Endothelial cell of umbilical vein (primary cell): ENCODE results near the gene TSR3. TPM values are rescaled to one million over a fixed set of nuclear protein-coding genes. Genes with fewer than 3 reads are reported as not detected.

ENCODE experiments used
- BruUV-seq: library from RNA; stranded (reverse); fragments of 400-500 nt; replicated peaks from 2 replicates; lab custom pipeline; 2021; lab: Mats Ljungman, UMichigan
- CTCF ChIA-PET: fragments of 300-600, 350-600 bp; sonication (Branson Sonifier 250); formaldehyde crosslinking; loops from one replicate; lab custom pipeline; 2021; ENCODE audit warnings: antibody characterized with exemption, inconsistent platforms; lab: Charles Lee
- POLR2A ChIA-PET: fragments of 300-600, 350-600 bp; sonication (Branson Sonifier 250); formaldehyde crosslinking; loops from one replicate; lab custom pipeline; 2021; ENCODE audit warnings: antibody characterized with exemption, inconsistent platforms; lab: Charles Lee
- DNase-seq: peaks from one replicate; pipeline ENCODE4 v3.0.0-alpha.2; 2011; ENCODE audit warnings: low read depth, low spot score
- FAIRE-seq: peaks from 2 replicates; lab custom pipeline; 2011; peaks lifted over from hg19 to GRCh38; lab: Jason Lieb, UNC
- H2AFZ ChIP-seq: 2 replicates; pipeline ENCODE4 v1.6.0; 2012; ENCODE audit warnings: low read depth, low read length, control low read depth, inconsistent platforms
- H3K27ac ChIP-seq: 2 replicates; pipeline ENCODE4 v1.5.1; 2011; ENCODE audit warnings: low read depth, mild to moderate bottlenecking, control low read depth, low read length, moderate library complexity; ENCODE audit not compliant: insufficient read depth
- H3K27me3 ChIP-seq, 2 experiments: 2 replicates each; pipeline versions ENCODE4 v1.6.0 to v1.6.1; 2011; ENCODE audit warnings: low read length in 2 of 2, mixed read lengths in 1 of 2; ENCODE audit not compliant: control insufficient read depth in 2 of 2, insufficient read depth in 2 of 2
- H3K36me3 ChIP-seq, 2 experiments: 2 replicates in 1 of 2; 3 replicates in 1 of 2; pipeline ENCODE4 v1.5.1; 2011; ENCODE audit warnings: low read length in 2 of 2, mild to moderate bottlenecking in 1 of 2, moderate library complexity in 1 of 2; ENCODE audit not compliant: control insufficient read depth in 2 of 2, insufficient read depth in 2 of 2; ENCODE audit errors: extremely low read depth in 1 of 2
- H3K4me1 ChIP-seq: 3 replicates; pipeline ENCODE4 v1.5.1; 2011; ENCODE audit warnings: mild to moderate bottlenecking, low read length; ENCODE audit not compliant: control insufficient read depth, insufficient read depth; ENCODE audit errors: extremely low read depth
- H3K4me2 ChIP-seq: 2 replicates; pipeline ENCODE4 v1.6.1; 2011; ENCODE audit warnings: low read length, control low read depth, mixed read lengths; ENCODE audit not compliant: insufficient read depth
- H3K4me3 ChIP-seq, 3 experiments: fragments of 200-600 bp in 1 of 3; sonication (generic), shearing (Covaris generic) in 1 of 3; replicated peaks in 1 of 3; 2 replicates each; pipeline ENCODE4 v1.5.1; 2011 to 2016; ENCODE audit warnings: control low read depth in 3 of 3, low read length in 3 of 3, mild to moderate bottlenecking in 2 of 3, inconsistent platforms in 1 of 3, low read depth in 1 of 3, moderate library complexity in 1 of 3; ENCODE audit not compliant: insufficient read depth in 1 of 3
- H3K79me2 ChIP-seq: 2 replicates; pipeline ENCODE4 v1.6.0; 2012; ENCODE audit warnings: low read length, inconsistent platforms; ENCODE audit not compliant: control insufficient read depth, insufficient read depth
- H3K9ac ChIP-seq: replicated peaks from 2 replicates; pipeline ENCODE3; 2011; ENCODE audit warnings: low read length, control low read depth; ENCODE audit not compliant: insufficient read depth; ENCODE audit errors: extremely low read depth
- H3K9me1 ChIP-seq: replicated peaks from 3 replicates; pipeline ENCODE4 v1.6.0; 2011; ENCODE audit warnings: mild to moderate bottlenecking, low read length; ENCODE audit not compliant: control insufficient read depth, insufficient read depth; ENCODE audit errors: extremely low read depth
- H3K9me3 ChIP-seq: replicated peaks from 2 replicates; pipeline ENCODE4 v1.5.1; 2012; ENCODE audit warnings: low read length, inconsistent platforms; ENCODE audit not compliant: control insufficient read depth, insufficient read depth
- H4K20me1 ChIP-seq: replicated peaks from 2 replicates; pipeline ENCODE3; 2011; ENCODE audit warnings: mild to moderate bottlenecking, low read length; ENCODE audit not compliant: control insufficient read depth, insufficient read depth; ENCODE audit errors: extremely low read depth
- EZH2 ChIP-seq: IDR thresholded peaks from 2 replicates; pipeline ENCODE4 v1.6.1; 2012; ENCODE audit warnings: borderline replicate concordance, low read depth, mild to moderate bottlenecking, moderate library complexity, low read length, inconsistent platforms; ENCODE audit not compliant: severe bottlenecking
- FOS ChIP-seq: IDR thresholded peaks from 2 replicates; pipeline ENCODE4 v1.6.1; 2011; ENCODE audit warnings: mild to moderate bottlenecking, low read length, moderate library complexity, borderline replicate concordance; ENCODE audit not compliant: insufficient read depth
- GATA2 ChIP-seq: IDR thresholded peaks from 2 replicates; pipeline ENCODE4 v1.7.0; 2011; ENCODE audit warnings: low read depth, mild to moderate bottlenecking, moderate library complexity, mixed read lengths, low read length; ENCODE audit not compliant: insufficient read length, insufficient read depth
- JUN ChIP-seq: IDR thresholded peaks from 2 replicates; pipeline ENCODE4 v1.6.1; 2011; ENCODE audit warnings: borderline replicate concordance, low read depth; ENCODE audit not compliant: insufficient read length, insufficient read depth
- MYC ChIP-seq: IDR thresholded peaks from one replicate; pipeline ENCODE4 v1.6.1; 2011; ENCODE audit warnings: mild to moderate bottlenecking, low read depth, low read length
- POLR2A ChIP-seq: IDR thresholded peaks from 2 replicates; pipeline ENCODE4 v1.6.1; 2012; ENCODE audit warnings: low read depth, mild to moderate bottlenecking, control low read depth, low read length
- POLR2AphosphoS5 ChIP-seq: IDR thresholded peaks from 2 replicates; pipeline ENCODE4 v1.6.1; 2012; ENCODE audit warnings: low read depth, mild to moderate bottlenecking, control low read depth, low read length, moderate library complexity; ENCODE audit not compliant: insufficient read depth
- dilution Hi-C: fragments of 300-500 bp; cut with MboI; formaldehyde crosslinking; loops from one replicate; pipeline ENCODE4 v1.15.0; 2019; ENCODE audit warnings: low sequenced_read_pairs; ENCODE audit not compliant: extremely low pct_ligation_motif_present
- intact Hi-C: fragments of 100-400 bp; cut with micrococcal nuclease; formaldehyde crosslinking; loops from one replicate; pipeline ENCODE4 v1.10.0; 2022
- polyA plus RNA-seq, 4 experiments: library from polyadenylated mRNA; depleted of rRNA in 3 of 4; stranded (reverse) in 3 of 4; unstranded in 1 of 4; fragments of >200 nt; gene quantifications; 2 replicates each; pipeline versions ENCODE4 v1.2.1 to v1.2.3, GENCODE V29; 2011 to 2012; ENCODE audit warnings: missing spikeins in 1 of 4
- total RNA-seq: library from RNA; stranded (reverse); gene quantifications from 2 replicates; pipeline ENCODE4 v1.2.3, GENCODE V29; 2021
- TF ChIP-seq, protein P1 (sequence below), 2 donors: IDR thresholded peaks; 1 replicate in 1 of 2; 2 replicates in 1 of 2; pipeline ENCODE4 v1.5.1; 2011; ENCODE audit warnings: low read length in 2 of 2, mild to moderate bottlenecking in 2 of 2, moderate library complexity in 2 of 2, control low read depth in 1 of 2, inconsistent platforms in 1 of 2, low read depth in 1 of 2; ENCODE audit not compliant: insufficient read depth in 1 of 2; ENCODE audit errors: extremely low read depth in 1 of 2
- TF ChIP-seq, protein P2 (sequence below): IDR thresholded peaks from 2 replicates; pipeline ENCODE4 v1.6.1; 2011; ENCODE audit not compliant: insufficient read depth, insufficient read length

Gene TSR3
- total and polyA plus RNA-seq, 2 donors (not counting 3 experiments of a cell fraction or from before 2014, with no cell fraction given): 65.4 to 82.7 TPM

DNA sequence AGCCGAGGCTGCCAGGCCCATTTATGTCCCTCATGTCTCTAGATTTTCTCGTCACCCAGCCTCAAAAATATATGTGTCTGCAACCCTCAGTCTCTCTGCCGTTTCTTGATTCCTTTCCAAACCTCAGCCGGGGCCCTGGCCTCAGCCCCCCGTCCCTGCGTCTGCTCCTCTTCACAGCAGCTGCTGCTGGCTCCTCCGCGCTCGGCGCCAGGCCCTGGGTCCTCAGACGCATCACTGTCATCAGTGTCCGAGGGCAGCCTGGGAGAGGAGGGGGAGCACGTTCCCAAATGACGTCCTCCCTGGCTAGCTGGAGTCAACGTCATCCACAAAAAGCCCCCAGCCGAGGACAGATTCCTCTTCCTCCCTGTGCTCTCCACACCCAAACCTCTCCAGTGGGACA is 2.3 kb downstream of the TSR3 start:
- no peaks in the 10 kb centered on the region for H4K20me1 ChIP-seq
- no peak overlapping the region for H3K4me2 ChIP-seq
- intact Hi-C loops (no loop called here), dilution Hi-C loops (no loop called here)
- no TSS peak for BruUV-seq
- no peaks in the 10 kb centered on the region for H3K27me3 ChIP-seq
- H3K79me2 ChIP-seq: peaks cover 31% of the 10 kb centered on the region
- no peak overlapping the region for H3K27ac ChIP-seq
- no peaks in the 10 kb centered on the region for H3K9me1 ChIP-seq
- TF ChIP-seq FOS (no peak), MYC (no peak), JUN (no peak), POLR2AphosphoS5 (no peak), EZH2 (no peak), POLR2A (no peak), GATA2 (no peak)
- TF ChIP-seq, protein P1, sequence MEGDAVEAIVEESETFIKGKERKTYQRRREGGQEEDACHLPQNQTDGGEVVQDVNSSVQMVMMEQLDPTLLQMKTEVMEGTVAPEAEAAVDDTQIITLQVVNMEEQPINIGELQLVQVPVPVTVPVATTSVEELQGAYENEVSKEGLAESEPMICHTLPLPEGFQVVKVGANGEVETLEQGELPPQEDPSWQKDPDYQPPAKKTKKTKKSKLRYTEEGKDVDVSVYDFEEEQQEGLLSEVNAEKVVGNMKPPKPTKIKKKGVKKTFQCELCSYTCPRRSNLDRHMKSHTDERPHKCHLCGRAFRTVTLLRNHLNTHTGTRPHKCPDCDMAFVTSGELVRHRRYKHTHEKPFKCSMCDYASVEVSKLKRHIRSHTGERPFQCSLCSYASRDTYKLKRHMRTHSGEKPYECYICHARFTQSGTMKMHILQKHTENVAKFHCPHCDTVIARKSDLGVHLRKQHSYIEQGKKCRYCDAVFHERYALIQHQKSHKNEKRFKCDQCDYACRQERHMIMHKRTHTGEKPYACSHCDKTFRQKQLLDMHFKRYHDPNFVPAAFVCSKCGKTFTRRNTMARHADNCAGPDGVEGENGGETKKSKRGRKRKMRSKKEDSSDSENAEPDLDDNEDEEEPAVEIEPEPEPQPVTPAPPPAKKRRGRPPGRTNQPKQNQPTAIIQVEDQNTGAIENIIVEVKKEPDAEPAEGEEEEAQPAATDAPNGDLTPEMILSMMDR (IDR thresholded peaks at IDR 0.05; ENCODE audit: extremely low read depth in 1 of 2, insufficient read depth in 1 of 2, low read depth in 1 of 2, low read length in 2 of 2): no peak
- TF ChIP-seq, protein P2, sequence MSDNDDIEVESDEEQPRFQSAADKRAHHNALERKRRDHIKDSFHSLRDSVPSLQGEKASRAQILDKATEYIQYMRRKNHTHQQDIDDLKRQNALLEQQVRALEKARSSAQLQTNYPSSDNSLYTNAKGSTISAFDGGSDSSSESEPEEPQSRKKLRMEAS: no peak
- CTCF ChIA-PET: interaction anchor here (2.2 kb wide), 1 partner anchor 14 kb away, joined by 5 read pairs; no protein-coding TSS in a partner anchor
- H3K9ac ChIP-seq: no peak overlapping the region
- FAIRE-seq (no peak), DNase-seq (no peak)
- H2AFZ ChIP-seq: no peak overlapping the region
- H3K4me3 ChIP-seq: no peak overlapping the region
- peaks cover 13% of the 10 kb centered on the region for H3K4me1 ChIP-seq
- H3K9me3 ChIP-seq: no peaks in the 10 kb centered on the region
- POLR2A ChIA-PET: no interaction called here
- H3K36me3 ChIP-seq: peaks cover 0 to 11% of the 10 kb centered on the region in 2 experiments
